ENCODE measurements around the gene CDH15. TPM values are rescaled to one million over a fixed set of nuclear protein-coding genes. Genes with fewer than 3 reads are reported as not detected.
A peak's percentile ranks its signal among the peaks of the same experiment; 100 is the strongest.

Gene CDH15
- total and polyA plus RNA-seq, 2 of the 13 experiments (the other 11 are each of a cell fraction or from before 2014, with no cell fraction given): 0.74 to 2.2 TPM

- TF ChIP-seq ZNF513 (CRISPR knock-in tag; conservative IDR thresholded peaks at IDR 0.05) (no peak), CEBPZ (IDR thresholded peaks at IDR 0.05; ENCODE audit: low read length) (no peak), HNRNPK (IDR thresholded peaks at IDR 0.05; ENCODE audit: low read depth, low read length, poor library complexity, severe bottlenecking) (no peak), SNAPC2 (CRISPR knock-in tag; IDR thresholded peaks at IDR 0.05) (no peak), YEATS4 (CRISPR knock-in tag; IDR thresholded peaks at IDR 0.05; ENCODE audit: borderline replicate concordance) (peak; percentile 68; the same call in 1 of the 2 replicates), SP2 (CRISPR knock-in tag; IDR thresholded peaks at IDR 0.05) (0 out of 2 replicates have a peak, but pooled peaks have one; percentile 6), MYPOP (CRISPR knock-in tag; IDR thresholded peaks at IDR 0.05) (peak; percentile 89; the same call in 1 of the 2 replicates), U2AF1 (optimal IDR thresholded peaks at IDR 0.05; ENCODE audit: low read depth, low read length) (no peak), ZBTB4 (CRISPR knock-in tag; IDR thresholded peaks at IDR 0.05; ENCODE audit: borderline replicate concordance) (peak; percentile 39; the same call in 1 of the 2 replicates), ZSCAN31 (CRISPR knock-in tag; IDR thresholded peaks at IDR 0.05; ENCODE audit: low read depth) (peak; percentile 92), HIC2 (CRISPR knock-in tag; IDR thresholded peaks at IDR 0.05; ENCODE audit: low read depth) (peak; percentile 100), TRIM24 (CRISPR knock-in tag; IDR thresholded peaks at IDR 0.05) (no peak), ZNF414 (CRISPR knock-in tag; IDR thresholded peaks at IDR 0.05) (no peak), KAT2B (IDR thresholded peaks at IDR 0.05; ENCODE audit: borderline replicate concordance, low read depth, low read length) (no peak), KMT2A (CRISPR knock-in tag; IDR thresholded peaks at IDR 0.05) (peak; percentile 61; the same call in 1 of the 2 replicates)
Observed at GRCh38 chr16:89197633-89198416, 26.3 kb downstream of the CDH15 start (continued).
